CD4-positive, alpha-beta T cell treated with Interferon gamma for 1 hour (primary cell): ENCODE data around the gene TBC1D2.

Experiments used
- DNase-seq: peaks from one replicate; pipeline ENCODE4 v3.0.0-alpha.2; 2020

The TBC1D2 gene

GRCh38 chr9:98158071-98158831, 97.2 kb downstream of the TBC1D2 start:
- no peak for DNase-seq

GRCh38 chr9:98157372-98157771, 98.1 kb downstream of the TBC1D2 start:
- no peak for DNase-seq

GRCh38 chr9:98154678-98155077, 100.8 kb downstream of the TBC1D2 start:
- DNase-seq: no peak

- DNase-seq: no peak
Observed at GRCh38 chr9:98152526-98152925, 102.9 kb downstream of the TBC1D2 start.

- no peak for DNase-seq
Observed at GRCh38 chr9:98150721-98151120, 104.7 kb downstream of the TBC1D2 start.

GRCh38 chr9:98150164-98150563, 105.3 kb downstream of the TBC1D2 start:
- DNase-seq: no peak

GRCh38 chr9:98149422-98149821, 106.0 kb downstream of the TBC1D2 start:
- DNase-seq: no peak
